Nucleus accumbens (tissue), 56 donors: ENCODE data around the gene RAP1GAP2.
A peak's percentile ranks its signal among the peaks of the same experiment; 100 is the strongest.

ENCODE experiments used
- DNase-seq, 56 donors: peaks; one replicate each; lab custom pipeline; 2025; lab: John Stamatoyannopoulos, UW

The RAP1GAP2 gene

DNA sequence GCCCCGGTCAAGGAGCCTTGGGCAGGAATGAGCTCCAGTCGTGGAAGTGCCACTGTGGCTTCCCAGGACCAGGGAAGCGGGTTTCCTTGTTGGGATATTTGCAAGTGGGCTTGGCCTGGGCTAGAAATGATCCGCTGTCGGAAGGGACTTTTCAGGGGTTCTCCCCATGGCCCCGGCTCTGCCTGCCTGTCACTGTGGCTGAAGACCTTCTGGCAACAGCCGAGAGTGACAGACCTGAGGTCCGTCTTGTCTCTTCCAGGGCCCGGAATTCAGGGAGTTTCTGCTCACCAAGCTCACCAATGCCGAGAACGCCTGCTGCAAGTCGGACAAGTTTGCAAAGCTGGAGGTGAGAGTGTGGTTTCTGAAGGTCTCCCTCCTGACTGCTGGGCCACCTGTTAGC is 209.5 kb downstream of the RAP1GAP2 start:
- DNase-seq: no peak

DNA sequence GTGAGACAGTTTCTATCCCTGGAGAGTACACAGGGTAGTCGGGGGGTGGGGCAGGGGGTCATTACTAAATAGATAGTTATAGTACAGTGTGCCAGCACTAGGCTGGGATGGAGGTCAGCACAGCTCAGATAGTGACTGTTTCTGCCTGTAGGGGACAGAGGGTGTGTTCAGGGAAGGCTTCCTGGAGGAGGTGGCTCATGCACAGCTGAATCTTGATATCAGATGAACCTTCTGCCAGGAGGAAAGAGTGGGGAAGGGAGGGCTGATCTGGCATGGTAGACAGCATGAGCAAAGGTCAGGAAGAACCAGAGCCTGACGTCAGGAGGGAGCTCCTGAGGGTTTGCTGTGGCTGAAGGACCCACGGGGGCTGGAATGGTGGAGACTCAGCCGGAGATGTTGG is 210.6 kb downstream of the RAP1GAP2 start:
- DNase-seq: no peak

DNA sequence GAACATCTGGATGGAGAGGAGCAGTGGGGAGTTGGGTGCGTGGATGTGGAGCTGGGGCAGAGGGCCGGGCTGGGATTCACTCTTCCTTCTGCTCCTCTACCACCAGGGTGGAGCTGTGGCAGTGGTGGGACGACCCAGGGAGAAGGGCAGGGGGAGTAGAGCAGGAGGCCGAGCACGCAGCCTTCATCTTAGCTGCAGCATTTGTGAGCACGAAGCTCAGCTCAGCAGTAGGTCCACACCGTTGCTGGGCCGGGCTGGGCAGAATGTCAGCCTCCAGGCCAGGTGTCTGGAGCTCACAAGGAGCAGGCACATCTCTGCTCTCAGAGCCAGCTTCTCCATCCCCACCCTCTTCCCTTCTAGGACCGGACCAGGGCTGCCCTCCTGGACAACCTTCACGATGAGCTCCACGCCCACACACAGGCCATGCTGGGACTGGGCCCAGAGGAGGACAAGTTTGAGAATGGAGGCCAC is 211.4 kb downstream of the RAP1GAP2 start:
- no peak for DNase-seq

DNA sequence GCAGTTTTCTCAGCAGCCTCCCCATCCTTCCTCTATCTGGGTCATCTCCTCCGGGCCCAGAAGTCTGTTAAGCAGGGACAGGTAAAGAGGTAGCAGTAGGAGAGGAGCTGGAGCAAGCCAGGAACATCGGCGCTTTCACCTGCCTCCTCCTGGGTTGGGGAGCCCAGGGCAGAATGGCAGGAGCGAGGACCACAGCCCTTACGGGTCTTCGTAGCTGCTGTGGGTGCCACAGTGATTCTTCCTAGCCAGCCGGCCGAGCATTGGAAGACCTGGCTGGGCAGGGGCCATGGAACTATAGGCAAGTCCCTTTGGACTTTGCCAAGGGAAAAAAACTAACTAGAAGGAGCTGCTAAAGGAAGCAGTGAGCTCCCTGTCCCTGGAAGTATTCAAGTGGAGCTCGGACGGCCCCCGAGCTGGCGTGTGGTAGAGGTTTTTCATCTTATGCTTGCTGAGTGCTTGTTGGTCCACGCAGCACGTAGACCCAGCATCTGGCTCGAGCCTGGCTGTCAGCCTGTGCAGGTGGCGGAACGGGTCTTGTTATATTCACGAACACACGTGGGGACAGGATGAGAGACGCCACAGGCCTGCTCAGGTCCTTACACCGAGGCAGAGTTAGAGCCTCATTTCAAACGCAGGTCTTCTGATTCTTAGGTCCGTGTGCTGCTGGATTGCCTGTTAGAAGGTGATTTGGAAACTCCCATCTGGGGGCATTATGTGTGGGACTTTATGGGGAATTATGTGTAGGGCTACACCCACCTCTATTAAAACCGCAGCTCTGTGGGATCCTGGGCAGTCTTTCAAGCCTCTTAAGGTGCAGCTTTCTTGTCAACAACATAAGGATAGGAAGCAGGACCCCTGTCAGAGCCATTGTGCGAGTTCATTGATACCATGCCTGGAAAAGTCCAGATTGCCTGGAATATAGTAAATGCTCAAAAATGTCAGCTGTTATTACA is 212.4 kb downstream of the RAP1GAP2 start:
- no peak for DNase-seq

DNA sequence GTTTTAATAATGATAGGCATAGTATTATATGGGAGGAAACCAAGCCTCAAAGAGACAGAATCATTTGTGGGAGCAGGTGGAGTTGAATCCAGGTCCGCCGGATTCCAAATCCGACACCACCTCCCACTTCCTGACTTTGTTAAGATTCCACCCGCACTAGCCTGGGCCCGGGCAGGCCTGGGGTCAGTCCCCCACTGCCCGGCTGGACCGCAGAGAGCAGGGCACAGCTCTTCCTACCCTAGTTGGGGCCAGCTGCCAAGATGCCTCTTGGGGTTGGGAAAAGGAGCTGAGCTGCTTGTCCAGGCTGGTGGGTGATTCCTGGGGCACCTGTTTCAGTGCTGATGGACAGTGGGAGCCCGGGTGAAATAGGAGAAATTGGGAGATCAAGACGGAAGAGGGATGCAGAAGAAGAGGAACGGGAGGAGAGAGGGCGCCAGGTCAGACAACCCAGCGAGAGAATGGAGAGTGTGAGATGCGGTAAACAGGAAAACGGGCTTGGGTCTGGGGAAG is 213.2 kb downstream of the RAP1GAP2 start:
- DNase-seq: no peak

DNA sequence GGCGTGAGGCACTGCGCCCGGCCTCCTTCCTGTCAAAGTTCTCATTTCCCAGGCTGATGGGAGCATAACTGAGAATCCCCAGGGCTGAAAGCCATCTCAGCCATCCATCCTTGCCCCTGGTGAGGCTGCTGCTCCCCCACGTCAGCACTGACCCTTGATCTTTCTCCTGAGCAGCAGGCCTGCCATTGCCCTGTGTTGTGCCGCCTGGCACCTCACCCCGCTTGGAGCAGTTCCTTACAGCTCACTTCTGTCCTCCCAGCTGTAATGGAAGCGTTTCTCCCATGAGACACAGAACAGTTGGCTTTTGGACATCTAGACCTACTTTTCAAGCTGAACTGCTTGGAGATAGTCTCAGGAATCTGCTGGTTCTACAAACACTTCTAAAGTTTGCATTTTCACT is 215.7 kb downstream of the RAP1GAP2 start:
- DNase-seq: no peak

DNA sequence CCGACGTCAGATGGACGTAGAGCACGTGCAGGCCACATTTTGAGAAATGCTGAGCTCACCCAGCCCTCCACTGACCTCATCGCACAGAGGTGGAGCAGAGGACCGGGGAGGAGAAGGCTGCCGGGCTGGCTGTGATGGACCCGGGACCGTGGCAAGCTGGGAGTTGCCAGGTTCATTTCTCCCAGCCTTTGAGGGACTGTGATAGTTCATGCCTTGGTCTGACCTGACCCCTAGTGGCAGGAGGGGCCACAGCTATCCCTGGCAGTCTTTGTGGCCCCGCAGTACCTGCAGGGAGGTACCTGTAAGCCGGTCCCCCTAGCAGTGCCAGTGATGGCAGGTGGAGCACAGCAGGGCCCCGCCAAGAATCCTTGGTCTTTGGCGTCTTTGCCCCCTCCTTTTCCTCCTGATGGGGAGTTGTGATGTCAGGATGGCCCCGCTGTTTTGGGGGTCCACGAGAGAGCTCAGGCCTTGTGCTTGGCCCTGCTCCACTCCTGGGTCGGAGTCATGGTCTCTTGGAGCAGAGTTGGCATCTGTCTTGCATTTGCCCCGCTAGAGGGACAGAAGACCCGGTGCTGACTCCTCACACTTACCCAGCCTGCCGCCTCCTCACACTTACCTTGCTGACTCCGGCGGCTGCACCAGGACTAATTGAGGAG is 216.8 kb downstream of the RAP1GAP2 start:
- DNase-seq: peak in 49 of 56 donors; percentile 7 to 76 (median 38)

DNA sequence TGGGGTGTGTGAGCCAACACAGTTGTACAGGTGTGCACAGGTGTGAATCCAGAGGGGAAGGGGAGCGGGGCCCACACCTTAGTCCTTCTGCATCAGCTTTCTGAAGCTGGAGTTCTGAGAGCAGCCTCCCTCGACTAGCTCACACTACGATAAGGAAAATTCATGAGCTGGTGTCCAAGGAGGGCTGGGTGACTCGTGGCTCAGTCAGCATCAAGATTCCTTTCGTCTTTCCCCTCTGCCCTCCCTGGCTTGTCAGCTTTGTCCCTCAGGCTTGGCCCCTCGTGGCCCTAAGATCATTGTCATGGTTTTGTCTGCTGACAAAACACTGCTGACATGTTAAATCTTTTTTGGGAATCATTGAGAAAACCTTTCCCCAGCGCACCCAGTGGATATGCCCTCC is 219.7 kb downstream of the RAP1GAP2 start:
- DNase-seq: no peak

DNA sequence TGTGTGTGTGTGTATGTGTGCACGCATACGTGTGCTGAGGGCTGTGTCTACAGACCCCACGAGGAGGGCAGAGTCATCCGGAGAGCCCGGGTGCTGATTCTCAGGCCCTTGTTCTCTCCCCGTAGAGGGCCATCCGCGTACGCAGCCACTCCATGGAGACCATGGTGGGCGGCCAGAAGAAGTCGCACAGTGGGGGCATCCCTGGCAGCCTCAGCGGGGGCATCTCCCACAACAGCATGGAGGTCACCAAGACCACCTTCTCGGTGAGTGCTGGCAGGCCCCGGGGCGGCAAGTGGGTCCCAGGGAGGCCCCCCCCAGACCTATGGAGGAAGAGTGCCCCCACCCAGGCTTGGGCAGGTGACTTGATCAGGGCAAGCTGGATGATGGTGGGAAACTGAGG is 221.7 kb downstream of the RAP1GAP2 start:
- no peak for DNase-seq

DNA sequence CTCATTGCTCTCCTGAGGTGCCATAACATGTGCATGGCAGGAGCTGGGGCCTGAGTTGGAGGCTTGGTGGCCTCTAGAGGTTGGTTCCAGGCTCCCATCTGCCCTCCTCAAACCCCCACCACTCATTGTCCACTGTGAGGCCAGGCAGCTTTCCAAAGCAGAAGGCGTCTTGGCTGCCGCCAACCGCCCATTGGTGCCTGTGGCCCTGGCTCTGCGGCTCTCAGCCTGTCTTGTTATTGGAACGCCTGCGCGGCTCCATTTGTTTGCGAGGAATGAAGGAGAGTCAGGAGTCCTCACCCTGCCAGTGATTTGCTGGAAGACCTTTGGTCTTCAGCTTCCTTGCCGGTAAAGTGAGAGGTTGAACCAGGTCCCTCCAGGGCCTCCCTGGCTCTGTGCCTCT is 223.5 kb downstream of the RAP1GAP2 start:
- DNase-seq: no peak

DNA sequence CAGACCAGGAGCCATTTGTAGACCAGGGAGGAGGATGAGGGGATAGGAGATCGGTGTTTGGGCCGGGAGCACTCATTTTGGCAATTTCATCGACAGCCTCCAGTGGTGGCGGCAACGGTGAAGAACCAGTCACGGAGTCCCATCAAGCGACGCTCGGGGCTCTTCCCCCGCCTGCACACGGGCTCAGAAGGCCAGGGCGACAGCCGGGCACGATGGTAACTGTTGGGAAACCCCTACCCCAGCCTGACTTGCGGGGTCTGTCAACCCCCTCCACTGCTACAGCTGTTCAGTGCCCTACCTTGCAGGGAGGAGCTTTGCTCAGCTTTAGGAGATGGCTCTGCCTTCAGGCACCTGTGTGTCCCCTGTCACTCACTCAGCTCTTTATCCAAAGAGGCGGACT is 224.1 kb downstream of the RAP1GAP2 start:
- DNase-seq: no peak

DNA sequence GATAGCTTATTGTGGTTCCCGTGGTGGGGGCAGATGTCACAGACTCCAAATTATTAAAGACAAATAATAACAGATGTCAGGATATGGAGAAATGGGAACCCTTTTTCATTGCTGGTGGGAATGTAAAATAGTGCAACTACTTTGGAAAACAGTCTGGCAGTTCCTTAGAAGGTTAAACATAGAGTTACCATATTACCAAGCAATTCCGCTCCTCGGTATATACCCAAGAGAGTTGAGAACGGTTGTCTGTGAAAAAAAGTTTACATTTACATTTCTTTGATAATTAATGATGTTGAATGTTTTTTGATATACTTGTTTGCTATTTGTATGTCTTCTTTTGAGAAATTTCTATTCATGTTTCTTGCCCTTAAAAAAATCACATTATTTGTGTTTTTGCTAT is 226.0 kb downstream of the RAP1GAP2 start:
- no peak for DNase-seq

DNA sequence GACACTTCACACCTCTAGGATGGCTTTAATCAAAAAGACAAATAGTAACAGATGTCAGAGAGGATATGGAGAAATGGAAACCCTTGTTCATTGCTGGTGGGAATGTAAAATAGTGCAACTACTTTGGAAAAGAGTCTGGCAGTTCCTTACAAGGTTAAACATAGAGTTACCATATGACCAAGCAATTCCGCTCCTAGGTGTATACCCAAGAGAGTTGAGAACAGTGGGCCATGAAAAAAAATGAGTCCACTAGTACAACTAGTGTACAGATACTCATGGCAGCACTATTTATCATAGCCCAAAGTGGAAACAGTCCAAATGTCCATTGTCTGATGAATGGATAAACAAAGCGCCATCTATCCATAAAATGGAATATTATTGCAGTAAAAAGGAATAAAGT is 228.1 kb downstream of the RAP1GAP2 start:
- DNase-seq: no peak

DNA sequence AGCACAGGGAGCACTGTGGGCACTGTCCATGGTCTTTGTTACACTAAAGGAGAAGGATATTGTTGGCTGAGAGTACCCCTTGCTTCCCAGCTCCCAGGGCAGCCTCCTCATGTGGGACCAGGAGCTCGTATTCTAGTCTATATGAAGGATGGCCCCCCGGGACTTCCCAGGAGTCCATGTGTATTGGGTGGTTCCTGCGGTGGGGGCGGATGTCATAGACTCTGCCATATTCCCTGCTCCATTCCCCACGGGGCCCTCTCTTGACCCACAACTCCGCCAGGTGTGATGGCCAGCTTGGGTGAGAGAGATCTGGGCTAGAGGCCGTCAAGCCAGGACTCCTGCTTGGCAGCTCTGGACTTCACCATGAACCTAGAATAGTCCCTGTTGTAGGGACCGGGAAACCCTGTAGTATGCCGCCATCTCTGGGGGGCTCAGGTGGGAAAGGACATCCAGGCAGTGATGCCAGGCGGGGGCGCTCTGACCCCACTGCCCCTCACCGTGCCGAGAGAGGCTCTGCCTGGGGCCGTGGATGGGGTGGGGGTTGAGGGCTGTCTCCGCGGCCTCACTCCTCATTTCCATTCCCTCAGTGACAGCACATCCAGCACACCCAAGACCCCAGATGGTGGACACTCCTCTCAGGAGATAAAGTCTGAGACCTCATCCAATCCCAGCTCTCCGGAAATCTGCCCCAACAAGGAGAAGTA is 229.3 kb downstream of the RAP1GAP2 start:
- no peak for DNase-seq

DNA sequence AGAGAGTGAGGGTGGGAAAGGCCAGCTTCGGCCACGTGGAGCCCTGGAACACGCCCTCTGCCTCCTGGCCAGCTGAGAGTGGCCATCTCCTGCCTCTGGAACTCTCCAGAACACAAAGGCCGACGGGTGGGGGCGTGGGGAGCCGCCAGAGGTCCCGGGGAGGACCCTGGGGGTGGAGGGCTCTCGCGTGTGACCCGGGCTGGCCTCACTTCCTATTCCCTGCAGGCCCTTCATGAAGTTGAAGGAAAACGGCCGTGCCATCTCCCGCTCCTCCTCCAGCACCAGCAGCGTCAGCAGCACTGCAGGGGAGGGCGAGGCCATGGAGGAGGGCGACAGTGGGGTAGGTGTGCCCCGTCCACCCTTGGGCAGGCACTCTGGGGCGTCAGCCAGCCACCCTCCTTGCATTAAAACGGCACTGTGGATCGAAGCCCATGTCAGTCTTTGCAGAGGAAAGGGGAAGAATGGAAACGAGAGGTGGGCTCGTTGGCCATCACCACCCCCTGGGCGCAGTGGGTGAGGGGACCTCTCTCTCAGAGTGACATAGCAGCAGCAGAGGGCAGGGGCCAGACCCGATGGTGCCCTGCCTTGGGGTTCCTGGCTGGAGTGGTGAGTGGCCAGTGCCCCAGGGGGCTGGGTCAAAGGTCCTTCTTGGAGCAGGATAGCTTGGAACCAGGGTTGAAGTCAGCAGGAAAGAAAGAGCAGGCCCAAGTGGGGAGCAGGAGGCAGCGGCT is 230.1 kb downstream of the RAP1GAP2 start:
- DNase-seq: no peak

DNA sequence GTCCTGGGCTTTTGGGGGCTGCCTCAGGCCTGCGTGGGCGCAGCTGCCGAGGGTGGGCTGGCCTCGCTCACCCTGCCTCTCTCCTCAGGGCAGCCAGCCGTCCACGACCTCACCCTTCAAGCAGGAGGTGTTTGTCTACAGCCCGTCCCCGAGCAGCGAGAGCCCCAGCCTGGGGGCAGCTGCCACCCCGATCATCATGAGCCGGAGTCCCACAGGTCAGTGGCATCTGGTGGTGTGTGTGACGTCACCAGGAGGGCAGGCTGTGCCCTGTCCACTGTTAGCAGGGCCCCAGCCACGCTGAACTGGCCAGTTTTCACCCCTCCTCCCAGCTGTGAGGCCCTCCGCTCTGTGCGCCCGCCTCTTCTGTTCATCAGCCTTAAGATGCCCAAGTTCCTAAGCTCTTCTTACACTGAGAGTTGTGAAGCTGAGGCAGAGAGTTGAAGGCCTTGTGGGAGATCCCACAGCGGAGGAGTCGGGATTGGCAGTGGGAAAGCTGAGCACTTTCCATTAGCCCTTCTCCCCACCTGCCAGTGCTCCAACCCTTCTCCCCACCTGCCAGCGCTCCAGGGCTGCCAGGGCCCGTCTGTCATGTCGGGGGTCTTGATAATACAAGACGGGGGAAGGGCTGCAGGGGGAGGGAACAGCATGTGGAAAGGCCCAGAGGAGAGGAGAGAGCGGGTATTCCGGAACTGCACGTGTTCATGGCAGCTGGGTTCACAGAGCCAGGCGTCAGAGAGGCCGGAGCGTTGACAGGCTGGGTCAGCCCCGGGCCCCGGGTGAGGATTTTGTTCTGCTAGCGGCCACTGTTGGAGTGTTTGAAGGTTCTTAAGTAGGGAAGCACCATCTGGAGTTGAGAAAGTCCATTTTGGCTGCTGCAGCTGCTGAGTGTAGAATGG is 230.9 kb downstream of the RAP1GAP2 start:
- no peak for DNase-seq

DNA sequence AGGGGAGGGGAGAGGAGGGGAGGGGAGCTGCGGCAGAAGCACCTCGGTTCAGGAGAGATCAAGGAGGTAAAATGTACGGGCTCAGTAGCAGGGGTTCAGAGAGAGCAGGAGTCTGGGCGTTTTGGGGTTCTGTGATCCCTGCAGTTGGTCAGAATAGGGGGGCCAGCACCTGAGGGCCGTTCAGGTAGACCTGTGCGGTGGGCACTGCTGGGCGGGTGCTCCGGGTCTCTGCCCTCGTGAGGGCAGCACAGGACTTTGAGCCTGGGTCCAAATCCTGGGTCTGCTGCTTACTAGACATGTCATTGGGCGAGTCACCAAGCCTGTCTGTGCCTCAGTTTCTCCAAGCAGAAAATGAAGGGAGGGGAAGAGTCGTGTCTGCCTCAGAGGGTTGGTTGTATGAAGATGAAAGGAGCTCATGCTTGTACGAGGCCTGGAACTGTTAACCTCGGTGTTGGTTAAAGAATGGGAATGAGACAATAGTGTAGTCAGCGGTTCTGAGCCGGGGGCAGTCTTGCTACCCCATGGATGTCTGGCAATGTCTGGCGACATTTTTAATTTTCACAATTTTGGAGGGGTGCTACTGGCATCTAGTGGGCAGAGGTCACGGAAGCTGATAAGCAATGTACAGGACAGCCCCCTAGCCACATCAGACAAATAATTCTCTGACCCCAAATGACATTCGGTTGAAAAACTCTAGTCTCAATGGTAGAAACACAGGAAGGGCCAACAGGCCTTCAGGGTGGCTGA is 231.7 kb downstream of the RAP1GAP2 start:
- no peak for DNase-seq

DNA sequence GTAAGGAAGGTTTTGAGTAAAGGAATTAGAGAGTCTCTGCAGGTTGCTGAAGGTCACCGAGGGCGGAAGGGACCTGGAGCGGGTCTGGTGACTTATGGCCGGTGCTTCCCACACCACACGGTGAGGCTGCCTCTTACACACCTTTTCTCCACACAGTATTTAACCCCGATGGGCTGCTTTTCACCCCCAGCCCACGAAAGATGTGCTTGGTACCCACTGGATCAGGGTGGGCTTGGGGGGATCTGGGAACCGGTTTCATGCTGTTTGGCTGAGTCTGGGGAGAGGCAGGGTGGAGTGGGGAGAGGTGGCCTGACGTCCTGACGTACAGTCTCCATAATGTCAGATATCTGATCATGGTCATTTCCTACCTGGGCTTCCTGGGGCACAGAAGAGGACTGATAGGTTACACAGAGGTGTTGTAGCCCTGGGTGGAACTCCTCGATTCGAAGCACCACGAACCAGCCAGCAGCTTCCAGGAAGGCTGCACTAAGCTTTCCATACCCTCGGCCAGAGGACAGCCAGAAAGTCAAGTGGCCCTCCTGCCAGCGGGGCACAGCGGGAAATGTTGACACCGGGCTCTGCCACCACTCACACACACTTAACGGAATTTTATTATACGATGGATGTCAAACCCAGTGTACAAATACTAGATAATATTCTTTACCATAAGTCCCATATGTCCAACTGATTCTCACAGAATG is 233.1 kb downstream of the RAP1GAP2 start:
- no peak for DNase-seq
